ENCODE measurements around the gene FAM210B. TPM values are rescaled to one million over a fixed set of nuclear protein-coding genes. Genes with fewer than 3 reads are reported as not detected.

The FAM210B gene
- total and polyA plus RNA-seq, 10 of the 15 experiments (the other 5 are each of a cell fraction or from before 2014, with no cell fraction given), result 0.13 to 1.4 (median 0.68) TPM

DNA sequence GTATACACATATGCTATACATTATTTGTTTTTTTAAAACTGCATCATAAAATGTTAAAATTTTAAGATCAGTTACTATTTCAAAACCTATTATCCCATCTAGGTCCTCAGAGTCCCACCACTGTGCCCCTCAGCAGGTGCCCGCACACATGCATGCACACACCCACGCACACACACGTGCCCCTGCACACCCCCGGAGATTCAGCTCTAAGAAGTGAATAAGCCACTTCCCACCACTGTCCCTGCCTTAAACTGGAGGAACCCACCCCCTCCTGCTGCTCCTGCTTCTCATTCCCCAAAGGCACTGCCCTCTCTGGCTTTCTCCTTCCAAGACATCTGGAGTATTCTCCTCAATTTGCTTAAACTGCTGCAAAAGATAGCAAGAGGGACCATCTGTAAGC is 5.4 kb upstream of the FAM210B start:
- ChIA-PET SMC1A (ENCODE audit: uncharacterized antibody, unreplicated experiment) (no interaction called here), CTCF (no interaction called here), POLR2A (no interaction called here), RAD21 (ENCODE audit: unreplicated experiment) (no interaction called here)
- Histone ChIP-seq H2AFZ (ENCODE audit: control insufficient read depth, low read depth, low read length) (no peak overlapping the region), H3K9me3 (replicated peaks; ENCODE audit: control insufficient read depth, insufficient read depth, low read length) (no peaks in the 10 kb centered on the region), H3K36me3 (ENCODE audit: control insufficient read depth in 2 of 2, insufficient read depth in 2 of 2, low read length in 1 of 2) (no peaks in the 10 kb centered on the region), H3K4me3 (no peak overlapping the region), H3K4me2 (ENCODE audit: control insufficient read depth, insufficient read depth) (no peak overlapping the region), H3K27ac (ENCODE audit: control insufficient read depth, insufficient read depth) (no peak overlapping the region), H3K27me3 (replicated peaks in 1 of 2; ENCODE audit: control insufficient read depth in 2 of 2, insufficient read depth in 2 of 2, low read length in 1 of 2) (peaks cover 0 to 3% of the 10 kb centered on the region in 2 experiments; a peak in 1 of 4 replicates), H3K4me1 (ENCODE audit: control insufficient read depth, insufficient read depth, low read length) (no peaks in the 10 kb centered on the region), H3K79me2 (ENCODE audit: control insufficient read depth, insufficient read depth, low read length) (no peaks in the 10 kb centered on the region), H3K9ac (ENCODE audit: control insufficient read depth, insufficient read depth, low read length) (no peak overlapping the region), H4K20me1 (ENCODE audit: control insufficient read depth, insufficient read depth) (no peaks in the 10 kb centered on the region)
- in situ Hi-C loops (cut with MboI) (no loop called here), intact Hi-C loops (cut with micrococcal nuclease; ENCODE audit: unreplicated experiment) (no loop called here)
- FAIRE-seq (no peak), DNase-seq (ENCODE audit: low read depth, low spot score) (no peak), ATAC-seq (no peak)
- TF ChIP-seq MAX (IDR thresholded peaks at IDR 0.05; ENCODE audit: low read depth, low read length) (no peak), PAX8 (IDR thresholded peaks at IDR 0.05) (no peak), SKIL (IDR thresholded peaks at IDR 0.05; ENCODE audit: low read depth, poor library complexity, severe bottlenecking) (no peak), TCF7 (IDR thresholded peaks at IDR 0.05; ENCODE audit: borderline replicate concordance) (no peak), BACH1 (IDR thresholded peaks at IDR 0.05; ENCODE audit: borderline replicate concordance) (no peak), SIX5 (IDR thresholded peaks at IDR 0.05; ENCODE audit: low read depth, low read length, severe bottlenecking) (no peak), JUNB (IDR thresholded peaks at IDR 0.05) (no peak), SMAD5 (IDR thresholded peaks at IDR 0.05; ENCODE audit: low read depth) (no peak), NBN (IDR thresholded peaks at IDR 0.05) (no peak), LARP7 (IDR thresholded peaks at IDR 0.05) (no peak)
- BruUV-seq (replicated peaks), result no TSS peak
- 33% methylated on average over 4 of the region's 4 CpGs for WGBS (ENCODE audit: insufficient coverage, insufficient replicate concordance, low lambda C conversion rate, missing lambda C conversion rate)
